Neural progenitor cell (in vitro differentiated cells): ENCODE measurements around the gene ZNF808.

Experiments
- EZH2 ChIP-seq: fragments of 200-600 bp; sonication (generic); IDR thresholded peaks from 2 replicates; pipeline ENCODE4 v1.6.1; 2017; ENCODE audit warnings: antibody characterized with exemption, mild to moderate bottlenecking, moderate library complexity
- TF ChIP-seq, protein P1 (sequence below): fragments of 200-600 bp; sonication (generic); IDR thresholded peaks from 2 replicates; pipeline ENCODE4 v1.5.1; 2017; ENCODE audit warnings: antibody characterized with exemption, mild to moderate bottlenecking

DNA sequence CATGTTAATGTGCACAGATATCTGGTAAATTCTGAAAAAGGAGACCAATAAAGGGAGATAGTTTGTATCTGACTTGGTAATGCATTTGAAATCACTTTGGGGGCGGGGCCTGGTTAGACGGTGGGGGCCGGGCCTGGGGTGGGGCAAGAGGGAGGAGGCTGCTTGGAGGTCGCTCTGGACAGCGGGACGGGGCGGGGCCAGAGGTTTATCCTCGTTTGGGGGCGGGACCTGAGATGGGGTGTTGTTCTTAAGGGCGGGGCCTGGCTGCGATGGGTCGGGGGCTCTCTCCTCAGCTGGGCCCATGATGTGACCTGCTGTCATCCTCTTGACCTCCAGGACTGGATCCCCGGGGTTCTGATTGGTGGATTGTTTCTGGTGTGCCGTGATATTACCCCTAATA, 4.9 kb upstream of the ZNF808 start:
- TF ChIP-seq, protein P1, sequence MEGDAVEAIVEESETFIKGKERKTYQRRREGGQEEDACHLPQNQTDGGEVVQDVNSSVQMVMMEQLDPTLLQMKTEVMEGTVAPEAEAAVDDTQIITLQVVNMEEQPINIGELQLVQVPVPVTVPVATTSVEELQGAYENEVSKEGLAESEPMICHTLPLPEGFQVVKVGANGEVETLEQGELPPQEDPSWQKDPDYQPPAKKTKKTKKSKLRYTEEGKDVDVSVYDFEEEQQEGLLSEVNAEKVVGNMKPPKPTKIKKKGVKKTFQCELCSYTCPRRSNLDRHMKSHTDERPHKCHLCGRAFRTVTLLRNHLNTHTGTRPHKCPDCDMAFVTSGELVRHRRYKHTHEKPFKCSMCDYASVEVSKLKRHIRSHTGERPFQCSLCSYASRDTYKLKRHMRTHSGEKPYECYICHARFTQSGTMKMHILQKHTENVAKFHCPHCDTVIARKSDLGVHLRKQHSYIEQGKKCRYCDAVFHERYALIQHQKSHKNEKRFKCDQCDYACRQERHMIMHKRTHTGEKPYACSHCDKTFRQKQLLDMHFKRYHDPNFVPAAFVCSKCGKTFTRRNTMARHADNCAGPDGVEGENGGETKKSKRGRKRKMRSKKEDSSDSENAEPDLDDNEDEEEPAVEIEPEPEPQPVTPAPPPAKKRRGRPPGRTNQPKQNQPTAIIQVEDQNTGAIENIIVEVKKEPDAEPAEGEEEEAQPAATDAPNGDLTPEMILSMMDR = no peak
- no peak for TF ChIP-seq EZH2
